Hepatocyte (in vitro differentiated cells): ENCODE results near the gene ZCCHC9. TPM values are rescaled to one million over a fixed set of nuclear protein-coding genes. Genes with fewer than 3 reads are reported as not detected.

Source experiments
- DNase-seq: peaks from one replicate; pipeline ENCODE4 v3.0.0-alpha.2; 2016; ENCODE audit warnings: low spot score
- H2AFZ ChIP-seq: fragments of 200-600 bp; sonication (generic); 2 replicates; pipeline ENCODE4 v1.6.0; 2016; ENCODE audit warnings: antibody characterized with exemption, mild to moderate bottlenecking
- H3K27ac ChIP-seq: fragments of 200-600 bp; sonication (generic); 2 replicates; pipeline ENCODE4 v1.5.1; 2016; ENCODE audit warnings: mild to moderate bottlenecking
- H3K27me3 ChIP-seq: fragments of 200-600 bp; sonication (generic); 2 replicates; pipeline ENCODE4 v1.6.1; 2016
- H3K36me3 ChIP-seq: fragments of 200-600 bp; sonication (generic); replicated peaks from 2 replicates; pipeline ENCODE4 v1.5.1; 2016; ENCODE audit warnings: low read depth; ENCODE audit not compliant: insufficient read depth
- H3K4me1 ChIP-seq: fragments of 200-600 bp; sonication (generic); 2 replicates; pipeline ENCODE4 v1.5.1; 2016; ENCODE audit warnings: mild to moderate bottlenecking, moderate library complexity; ENCODE audit not compliant: insufficient read depth
- H3K4me2 ChIP-seq: fragments of 200-600 bp; sonication (generic); 2 replicates; pipeline ENCODE4 v1.6.0; 2016
- H3K4me3 ChIP-seq: fragments of 200-600 bp; sonication (generic); 2 replicates; pipeline ENCODE4 v1.5.1; 2016; ENCODE audit warnings: mild to moderate bottlenecking
- H3K79me2 ChIP-seq: fragments of 200-600 bp; sonication (generic); 2 replicates; pipeline ENCODE4 v1.6.0; 2017; ENCODE audit warnings: mild to moderate bottlenecking
- H3K9me2 ChIP-seq: fragments of 200-600 bp; sonication (generic); replicated peaks from 2 replicates; pipeline ENCODE4 v1.6.0; 2017; ENCODE audit warnings: mild to moderate bottlenecking; ENCODE audit not compliant: insufficient read depth
- H3K9me3 ChIP-seq: fragments of 200-600 bp; sonication (generic); 2 replicates; pipeline ENCODE4 v1.5.1; 2016; ENCODE audit warnings: low read depth, mild to moderate bottlenecking
- H4K20me1 ChIP-seq: fragments of 200-600 bp; sonication (generic); 2 replicates; pipeline ENCODE4 v1.6.0; 2016; ENCODE audit warnings: mild to moderate bottlenecking; ENCODE audit not compliant: insufficient read depth, poor library complexity, severe bottlenecking
- CTCF ChIP-seq: fragments of 200-600 bp; sonication (generic); IDR thresholded peaks from 2 replicates; pipeline ENCODE4 v1.5.1; 2016; ENCODE audit warnings: antibody characterized with exemption, mild to moderate bottlenecking; ENCODE audit not compliant: poor library complexity
- EZH2 ChIP-seq: fragments of 200-600 bp; sonication (generic); IDR thresholded peaks from 2 replicates; pipeline ENCODE4 v1.6.1; 2016; ENCODE audit warnings: antibody characterized with exemption, mild to moderate bottlenecking, borderline replicate concordance
- EZH2phosphoT487 ChIP-seq: fragments of 200-600 bp; sonication (generic); IDR thresholded peaks from one replicate; pipeline ENCODE4 v1.6.1; 2018; ENCODE audit warnings: antibody characterized with exemption, mild to moderate bottlenecking, low read depth, moderate library complexity; ENCODE audit not compliant: unreplicated experiment, severe bottlenecking
- WGBS: methylation state at CpG from one replicate; pipeline ENCODE4 v1.1.6; 2016; ENCODE audit warnings: low lambda C conversion rate; ENCODE audit errors: missing lambda C conversion rate; 5-methylcytosine and 5-hydroxymethylcytosine counted together
- polyA plus RNA-seq: library from polyadenylated mRNA; unstranded; fragments of >200 nt; fragmentation: Nextera tagmentation; extraction: Ambion mirVana; gene quantifications from 2 replicates; pipeline ENCODE4 v1.2.1, GENCODE V29; 2016
- total RNA-seq: library from RNA; depleted of rRNA; stranded (reverse); fragments of >200 nt; gene quantifications from 2 replicates; pipeline ENCODE4 v1.2.3, GENCODE V29; 2014

The ZCCHC9 gene
- total and polyA plus RNA-seq, 2 experiments from 2014 or later, result 22.8 to 35.2 TPM

- no peaks in the 10 kb centered on the region for H3K9me2 ChIP-seq
- 83% methylated on average over 13 of the region's 13 CpGs for WGBS
- no peak for DNase-seq
- H3K4me1 ChIP-seq, result no peaks in the 10 kb centered on the region
- H3K9me3 ChIP-seq, result no peaks in the 10 kb centered on the region
- no peaks in the 10 kb centered on the region for H3K27me3 ChIP-seq
- no peak overlapping the region for H3K4me3 ChIP-seq
- H2AFZ ChIP-seq, result no peak overlapping the region
- no peak overlapping the region for H3K4me2 ChIP-seq
- no peaks in the 10 kb centered on the region for H3K79me2 ChIP-seq
- TF ChIP-seq CTCF (no peak), EZH2 (no peak), EZH2phosphoT487 (no peak)
- no peaks in the 10 kb centered on the region for H3K36me3 ChIP-seq
- no peak overlapping the region for H3K27ac ChIP-seq
- no peaks in the 10 kb centered on the region for H4K20me1 ChIP-seq
These were observed 43.3 kb downstream of the ZCCHC9 start for GRCh38 chr5:81344736-81345135.

- H3K9me2 ChIP-seq, result no peaks in the 10 kb centered on the region
- no peak overlapping the region for H3K27ac ChIP-seq
- H3K4me1 ChIP-seq, result no peaks in the 10 kb centered on the region
- H3K27me3 ChIP-seq, result no peaks in the 10 kb centered on the region
- TF ChIP-seq CTCF (no peak), EZH2phosphoT487 (no peak), EZH2 (no peak)
- DNase-seq, result no peak
- no peaks in the 10 kb centered on the region for H4K20me1 ChIP-seq
- 90% methylated on average over 5 of the region's 5 CpGs for WGBS
- H3K9me3 ChIP-seq, result no peaks in the 10 kb centered on the region
- no peaks in the 10 kb centered on the region for H3K36me3 ChIP-seq
- no peaks in the 10 kb centered on the region for H3K79me2 ChIP-seq
- H3K4me3 ChIP-seq, result no peak overlapping the region
- H3K4me2 ChIP-seq, result no peak overlapping the region
- no peak overlapping the region for H2AFZ ChIP-seq
These were observed 44.1 kb downstream of the ZCCHC9 start for GRCh38 chr5:81345411-81346003.

- H3K4me2 ChIP-seq, result no peak overlapping the region
- H4K20me1 ChIP-seq, result no peaks in the 10 kb centered on the region
- no peak for DNase-seq
- H3K79me2 ChIP-seq, result no peaks in the 10 kb centered on the region
- H3K9me2 ChIP-seq, result no peaks in the 10 kb centered on the region
- no peaks in the 10 kb centered on the region for H3K9me3 ChIP-seq
- no peak overlapping the region for H3K4me3 ChIP-seq
- TF ChIP-seq CTCF (no peak), EZH2 (no peak), EZH2phosphoT487 (no peak)
- 78% methylated on average over 4 of the region's 4 CpGs for WGBS
- peaks cover 8% of the 10 kb centered on the region for H3K4me1 ChIP-seq
- no peak overlapping the region for H3K27ac ChIP-seq
- H3K27me3 ChIP-seq, result no peaks in the 10 kb centered on the region
- H3K36me3 ChIP-seq, result no peaks in the 10 kb centered on the region
- H2AFZ ChIP-seq, result no peak overlapping the region
These were observed 47.8 kb downstream of the ZCCHC9 start for GRCh38 chr5:81349161-81349560.

GRCh38 chr5:81350507-81350906 is 49.1 kb downstream of the ZCCHC9 start:
- Histone ChIP-seq H4K20me1 (no peaks in the 10 kb centered on the region), H3K36me3 (no peaks in the 10 kb centered on the region), H3K4me1 (peaks cover 9% of the 10 kb centered on the region), H2AFZ (no peak overlapping the region), H3K9me2 (no peaks in the 10 kb centered on the region), H3K79me2 (no peaks in the 10 kb centered on the region), H3K4me3 (no peak overlapping the region), H3K9me3 (no peaks in the 10 kb centered on the region), H3K27ac (no peak overlapping the region), H3K27me3 (no peaks in the 10 kb centered on the region), H3K4me2 (no peak overlapping the region)
- TF ChIP-seq CTCF (no peak), EZH2 (no peak), EZH2phosphoT487 (no peak)
- DNase-seq, result no peak
